ENCODE results near the gene SOX18.

SOX18 gene

GRCh38 chr20:64052987-64053840, 3.8 kb upstream of the SOX18 start:
- Histone ChIP-seq H3K4me1 (peaks cover 50% of the 10 kb centered on the region), H3K27me3 (peaks cover 6% of the 10 kb centered on the region), H3K4me3 (ENCODE audit: low read depth, low read length) (no peak overlapping the region), H3K9me3 (no peaks in the 10 kb centered on the region), H3K36me3 (no peaks in the 10 kb centered on the region)
- DNase-seq, result no peak
- TF ChIP-seq CTCF (IDR thresholded peaks at IDR 0.05; ENCODE audit: low read depth, low read length), result no peak

- peaks cover 47% of the 10 kb centered on the region for H3K4me1 ChIP-seq
- TF ChIP-seq CTCF (IDR thresholded peaks at IDR 0.05; ENCODE audit: low read depth, low read length), result no peak
- no peaks in the 10 kb centered on the region for H3K9me3 ChIP-seq
Measured at GRCh38 chr20:64052326-64052722, 2.9 kb upstream of the SOX18 start.

GRCh38 chr20:64051561-64052325, 2.3 kb upstream of the SOX18 start:
- H3K27me3 ChIP-seq, result peaks cover 10% of the 10 kb centered on the region
- H3K36me3 ChIP-seq, result no peaks in the 10 kb centered on the region
- no peak for TF ChIP-seq CTCF (IDR thresholded peaks at IDR 0.05; ENCODE audit: low read depth, low read length)
- no peaks in the 10 kb centered on the region for H3K9me3 ChIP-seq
- H3K4me3 ChIP-seq (ENCODE audit: low read depth, low read length), result no peak overlapping the region
- peak; percentile 55 for DNase-seq
- peaks cover 42% of the 10 kb centered on the region for H3K4me1 ChIP-seq

More at GRCh38 chr20:64052326-64052722, 2.9 kb upstream of the SOX18 start:
- Histone ChIP-seq H3K36me3 (no peaks in the 10 kb centered on the region), H3K4me3 (ENCODE audit: low read depth, low read length) (no peak overlapping the region), H3K27me3 (peaks cover 10% of the 10 kb centered on the region)
- DNase-seq, result no peak

GRCh38 chr20:64051033-64051452, 1.6 kb upstream of the SOX18 start:
- H3K27me3 ChIP-seq, result peaks cover 10% of the 10 kb centered on the region
- H3K4me1 ChIP-seq, result peaks cover 42% of the 10 kb centered on the region
- no peak for TF ChIP-seq CTCF (IDR thresholded peaks at IDR 0.05; ENCODE audit: low read depth, low read length)
- no peaks in the 10 kb centered on the region for H3K36me3 ChIP-seq
- H3K4me3 ChIP-seq (ENCODE audit: low read depth, low read length), result no peak overlapping the region
- no peak for DNase-seq
- H3K9me3 ChIP-seq, result no peaks in the 10 kb centered on the region

- H3K27me3 ChIP-seq, result peaks cover 10% of the 10 kb centered on the region
- no peak for DNase-seq
Measured at GRCh38 chr20:64050261-64051032, 1.0 kb upstream of the SOX18 start.

More at GRCh38 chr20:64050261-64051032, 1.0 kb upstream of the SOX18 start:
- Histone ChIP-seq H3K4me3 (ENCODE audit: low read depth, low read length) (no peak overlapping the region; the same call in 1 of the 2 replicates), H3K36me3 (no peaks in the 10 kb centered on the region), H3K4me1 (peaks cover 44% of the 10 kb centered on the region), H3K9me3 (no peaks in the 10 kb centered on the region)
- TF ChIP-seq CTCF (IDR thresholded peaks at IDR 0.05; ENCODE audit: low read depth, low read length), result no peak
